GM18907 (cell line): ENCODE measurements around the gene CCDC144A.
"Not testable (repeated sequence)": the region's sequence is repeated elsewhere in the genome, so short reads cannot be mapped to it uniquely, and the experiment has no call there.

ENCODE experiments used
- ATAC-seq: cut with Tn5 transposase; IDR thresholded peaks from one replicate; pipeline ENCODE4 v1.9.1; 2021; ENCODE audit warnings: mild to moderate bottlenecking, moderate library complexity; ENCODE audit not compliant: unreplicated experiment

CCDC144A gene

GRCh38 chr17:16751924-16752287 lies 61.9 kb downstream of the CCDC144A start:
- not testable (repeated sequence) for ATAC-seq

GRCh38 chr17:16757520-16757919 lies 67.5 kb downstream of the CCDC144A start:
- not testable (repeated sequence) for ATAC-seq

DNA sequence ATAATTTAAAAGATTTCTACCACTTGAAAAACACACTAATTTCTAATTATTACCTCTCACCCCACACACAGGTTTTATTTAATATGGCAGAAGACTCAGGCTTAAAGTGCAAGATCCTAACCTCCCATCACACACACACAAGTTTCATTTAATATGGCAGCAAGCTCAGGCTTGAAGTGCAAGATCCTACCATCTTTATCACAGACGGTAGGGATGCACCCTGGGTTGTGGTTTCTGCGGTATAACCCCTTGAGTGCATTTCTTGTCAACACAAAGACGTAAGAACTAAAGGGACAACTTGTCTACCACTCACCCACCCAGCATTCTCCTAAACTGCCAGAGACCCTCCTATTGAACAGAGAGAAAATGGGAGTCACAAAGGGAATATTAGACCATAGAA lies 68.1 kb downstream of the CCDC144A start:
- not testable (repeated sequence) for ATAC-seq

DNA sequence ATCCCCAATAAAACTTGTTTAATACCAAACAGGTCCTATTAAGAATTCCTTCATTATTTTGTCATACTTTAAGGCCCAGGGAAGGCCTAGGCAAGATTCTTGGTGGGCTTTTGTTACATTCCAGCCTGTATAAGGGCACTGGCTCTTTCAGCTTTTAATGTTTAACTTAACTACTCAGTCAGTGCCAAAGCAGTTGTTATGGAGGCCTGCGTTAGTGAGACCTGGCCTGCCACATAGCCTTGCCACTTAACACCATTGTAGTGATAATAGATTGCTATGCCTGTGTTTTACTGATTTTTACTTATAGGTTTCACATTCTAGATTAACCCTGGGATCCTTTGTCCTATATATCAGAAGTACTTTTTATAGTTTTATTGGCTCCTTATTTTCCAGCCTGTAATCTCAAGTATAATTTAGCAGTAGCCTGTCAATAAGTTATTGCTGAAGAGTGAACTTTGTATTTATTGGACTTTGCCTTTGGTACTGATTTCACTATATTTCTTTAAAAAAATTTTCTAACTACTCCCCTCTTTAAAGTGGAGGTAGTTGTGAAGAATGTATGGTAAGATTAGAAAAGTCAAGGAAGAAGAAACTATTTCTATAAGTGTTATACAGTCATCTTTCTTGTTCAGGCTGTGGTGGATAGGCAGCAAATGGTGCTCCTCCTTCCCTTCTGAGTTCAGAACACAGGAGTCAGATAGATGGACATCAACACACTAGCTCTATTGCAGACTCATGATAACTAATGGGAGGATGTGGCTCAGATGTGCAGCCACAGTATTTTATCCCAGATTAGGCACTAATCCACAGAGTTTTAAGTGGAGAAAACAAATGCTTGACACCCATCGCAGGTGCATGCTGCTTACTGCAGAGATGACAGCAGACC lies 78.5 kb downstream of the CCDC144A start:
- not testable (repeated sequence) for ATAC-seq

DNA sequence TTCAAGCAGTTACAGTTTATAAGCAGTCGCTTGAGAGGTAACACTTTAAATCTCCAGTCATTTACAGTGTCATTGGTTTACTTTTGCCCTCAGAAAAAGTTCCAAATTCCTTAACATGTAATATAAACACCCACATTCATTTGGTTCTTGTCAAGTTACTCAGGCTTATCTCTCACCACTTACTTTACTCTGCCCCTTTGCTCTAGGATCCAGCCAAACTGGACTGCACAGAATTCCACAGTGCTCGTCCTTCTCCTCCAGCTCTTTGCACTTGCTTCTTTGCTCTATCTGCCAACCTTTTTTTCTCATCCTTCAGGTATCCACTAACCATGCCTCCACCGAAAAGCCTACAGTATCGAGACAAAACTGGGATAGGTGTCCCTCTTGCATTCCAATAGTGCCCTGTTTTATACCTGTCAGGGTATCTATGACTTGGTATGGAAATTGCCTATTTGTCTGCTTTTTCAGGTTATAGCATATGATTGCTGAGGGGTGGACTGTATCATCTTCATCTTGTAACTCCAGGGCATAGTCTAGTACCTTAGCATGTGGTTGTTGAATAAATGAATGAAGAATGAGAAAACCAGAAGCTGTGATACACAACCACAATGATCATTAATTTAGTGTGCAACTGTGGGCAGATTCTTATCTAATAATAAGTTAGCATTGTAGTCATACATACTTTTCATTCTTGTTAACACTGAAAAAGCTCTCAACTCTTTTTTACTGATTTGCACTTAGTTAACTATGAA lies 82.5 kb downstream of the CCDC144A start:
- ATAC-seq, result not testable (repeated sequence)

DNA sequence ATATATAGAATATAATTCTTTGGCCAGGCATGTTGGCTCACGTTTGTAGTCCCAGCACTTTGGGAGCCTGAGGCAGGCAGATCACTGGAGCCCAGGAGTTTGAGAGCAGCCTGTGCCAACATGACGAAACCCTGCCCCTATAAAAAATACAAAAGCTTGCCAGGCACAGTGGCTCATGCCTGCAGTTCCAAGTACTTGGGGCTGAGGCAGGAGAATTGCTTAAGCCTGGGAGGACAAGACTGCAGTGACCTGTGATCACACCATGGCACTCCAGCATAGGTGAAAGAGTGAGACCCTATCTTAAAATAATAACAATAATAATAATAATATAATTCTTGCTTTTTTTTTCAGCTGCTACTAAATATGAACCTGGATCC lies 83.1 kb downstream of the CCDC144A start:
- ATAC-seq, result not testable (repeated sequence)

DNA sequence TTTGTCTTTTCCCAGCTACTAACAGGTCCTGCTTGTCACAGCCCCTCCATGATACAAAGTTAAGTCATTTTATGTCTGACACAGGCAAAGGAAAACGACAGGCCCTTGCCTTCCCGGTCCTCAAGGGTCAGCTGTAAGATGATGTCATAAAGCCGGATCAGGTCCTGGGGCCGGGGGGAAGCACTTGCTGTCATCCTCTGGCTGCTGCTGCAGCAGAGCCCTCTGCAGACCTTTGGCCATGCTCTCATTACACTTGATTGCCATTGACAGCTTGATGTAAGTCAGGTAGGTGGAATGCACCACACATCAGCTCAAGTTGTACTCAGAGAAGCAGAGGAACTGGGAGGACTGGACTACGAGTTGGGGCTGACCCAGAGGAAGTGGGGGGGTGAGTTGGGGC lies 97.8 kb downstream of the CCDC144A start:
- not testable (repeated sequence) for ATAC-seq

GRCh38 chr17:16788889-16789536 lies 99.0 kb downstream of the CCDC144A start:
- not testable (repeated sequence) for ATAC-seq

DNA sequence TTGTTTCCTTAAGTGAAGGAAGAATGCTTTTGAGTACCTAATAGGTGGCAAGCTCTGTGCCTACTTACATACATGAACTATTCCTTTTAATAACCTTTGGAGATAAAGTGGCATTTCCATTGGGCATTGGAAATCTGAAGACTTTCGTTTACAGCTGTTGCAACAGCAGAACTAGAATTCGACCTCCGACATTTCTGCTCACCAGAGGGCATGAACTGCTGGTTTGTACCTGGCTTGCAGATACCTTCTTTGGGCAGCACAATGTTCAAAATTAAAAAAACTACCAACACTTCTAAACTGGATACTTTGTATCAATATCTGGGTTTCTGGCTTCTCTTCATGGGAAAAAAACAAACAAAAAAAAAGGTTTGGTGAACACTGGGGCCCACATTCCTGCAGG lies 99.6 kb downstream of the CCDC144A start:
- ATAC-seq, result not testable (repeated sequence)

DNA sequence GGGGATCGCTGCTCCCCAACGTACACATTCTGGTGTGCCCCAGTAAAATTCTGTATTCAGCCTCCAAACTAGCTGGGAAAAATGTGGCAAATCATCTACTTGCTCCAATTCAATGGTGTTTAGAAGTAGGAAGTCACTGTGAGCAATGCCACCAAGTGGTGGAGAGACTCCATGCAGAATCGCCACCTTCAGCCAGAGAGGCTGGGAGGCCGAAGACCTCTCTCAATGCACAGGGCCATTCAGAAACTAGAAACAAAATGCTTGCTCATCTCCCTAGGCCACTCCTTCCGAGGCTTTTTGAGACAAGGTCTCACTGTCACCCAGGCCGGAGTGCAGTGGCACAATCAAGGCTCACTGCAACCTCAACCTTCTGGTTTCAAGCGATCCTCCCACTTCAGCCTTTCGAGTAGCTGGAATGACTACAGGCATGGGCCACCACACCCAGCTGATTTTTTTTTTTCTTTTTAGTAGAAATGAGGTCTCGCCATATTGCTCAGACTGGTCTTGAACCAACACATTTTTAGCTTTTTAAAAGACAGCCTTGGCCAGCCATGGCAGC lies 100.4 kb downstream of the CCDC144A start:
- not testable (repeated sequence) for ATAC-seq

DNA sequence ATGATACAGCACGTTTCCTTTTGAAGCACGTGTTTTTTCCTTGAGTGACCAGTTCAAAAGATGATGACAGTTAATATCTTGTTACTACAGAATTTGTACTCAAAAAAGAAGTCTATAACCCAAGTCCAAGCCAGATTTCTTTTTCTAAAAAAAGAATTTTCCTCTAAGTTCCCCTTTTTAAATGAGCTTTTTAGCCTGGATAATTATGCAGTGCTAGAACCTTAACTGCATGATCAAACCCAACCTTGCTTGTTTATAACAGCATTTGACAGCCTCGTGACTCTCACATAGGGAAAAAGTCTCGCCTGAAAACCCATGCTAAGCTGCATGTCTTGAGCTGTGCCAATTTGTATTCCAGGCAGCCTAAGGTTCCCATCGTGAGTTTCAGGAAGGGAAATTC lies 104.2 kb downstream of the CCDC144A start:
- not testable (repeated sequence) for ATAC-seq

- ATAC-seq, result not testable (repeated sequence)
These were observed 105.9 kb downstream of the CCDC144A start for GRCh38 chr17:16795894-16796293.

DNA sequence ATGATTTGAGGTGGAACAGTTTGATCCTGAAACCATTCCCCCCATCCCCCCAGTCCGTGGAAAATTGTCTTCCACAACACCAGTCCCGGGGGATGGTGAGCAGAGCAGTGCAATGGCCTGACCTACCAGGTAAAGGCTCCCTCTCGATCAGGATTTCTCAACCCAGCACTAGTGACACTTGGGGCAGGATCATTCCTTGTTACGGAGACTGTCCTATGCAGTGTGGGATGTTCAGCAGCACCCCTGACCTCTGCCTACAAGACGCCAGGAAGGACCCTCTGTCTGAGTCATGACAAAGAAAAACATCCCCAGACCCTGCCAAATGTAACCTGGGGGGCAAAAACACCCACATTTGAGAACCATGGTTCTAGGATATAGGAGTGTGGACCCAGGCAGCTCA lies 114.8 kb downstream of the CCDC144A start:
- not testable (repeated sequence) for ATAC-seq

DNA sequence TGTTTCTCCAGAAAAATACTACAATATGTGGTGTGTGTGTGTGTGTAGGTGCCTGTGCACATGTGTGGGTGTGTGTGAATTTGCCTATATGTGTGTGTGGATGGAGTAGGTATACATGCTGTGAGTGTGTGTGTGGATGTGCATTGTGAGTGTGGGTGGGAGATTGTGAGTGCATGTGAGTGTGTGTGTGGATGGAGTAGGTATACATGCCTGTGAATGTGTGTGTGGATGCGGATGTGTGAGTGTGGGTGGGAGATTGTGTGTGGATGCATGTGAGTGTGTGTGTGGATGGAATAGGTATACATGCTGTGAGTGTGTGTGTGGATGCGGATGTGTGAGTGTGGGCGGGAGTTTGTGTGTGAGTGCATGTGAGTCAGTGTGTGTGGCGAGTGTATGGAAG lies 116.6 kb downstream of the CCDC144A start:
- ATAC-seq, result not testable (repeated sequence)

DNA sequence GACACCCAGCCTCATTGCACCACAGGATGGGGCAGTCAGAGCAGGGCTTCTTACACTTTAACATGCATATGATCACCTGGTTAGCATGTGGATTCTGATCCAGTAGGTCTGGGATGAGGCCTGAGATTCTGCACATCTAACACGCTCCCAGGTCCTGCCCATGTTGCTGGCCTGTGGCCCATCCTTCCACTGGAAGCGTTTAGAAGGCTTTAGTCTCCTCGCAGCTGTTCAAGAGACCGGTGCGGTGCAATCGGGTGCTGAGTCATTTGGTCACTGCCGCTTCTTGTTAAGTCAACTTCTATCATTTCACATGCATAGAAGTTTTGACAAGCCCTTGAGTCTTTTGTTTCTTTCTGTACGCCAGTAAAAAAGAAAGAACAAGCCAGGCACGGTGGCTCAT lies 117.6 kb downstream of the CCDC144A start:
- not testable (repeated sequence) for ATAC-seq

- not testable (repeated sequence) for ATAC-seq
These were observed 120.2 kb downstream of the CCDC144A start for GRCh38 chr17:16810236-16810635.

- ATAC-seq, result not testable (repeated sequence)
These were observed 122.1 kb downstream of the CCDC144A start for GRCh38 chr17:16812126-16812525.

GRCh38 chr17:16814439-16814838 lies 124.4 kb downstream of the CCDC144A start:
- no peak for ATAC-seq

- ATAC-seq, result no peak
These were observed 127.2 kb downstream of the CCDC144A start for GRCh38 chr17:16817201-16817600.

DNA sequence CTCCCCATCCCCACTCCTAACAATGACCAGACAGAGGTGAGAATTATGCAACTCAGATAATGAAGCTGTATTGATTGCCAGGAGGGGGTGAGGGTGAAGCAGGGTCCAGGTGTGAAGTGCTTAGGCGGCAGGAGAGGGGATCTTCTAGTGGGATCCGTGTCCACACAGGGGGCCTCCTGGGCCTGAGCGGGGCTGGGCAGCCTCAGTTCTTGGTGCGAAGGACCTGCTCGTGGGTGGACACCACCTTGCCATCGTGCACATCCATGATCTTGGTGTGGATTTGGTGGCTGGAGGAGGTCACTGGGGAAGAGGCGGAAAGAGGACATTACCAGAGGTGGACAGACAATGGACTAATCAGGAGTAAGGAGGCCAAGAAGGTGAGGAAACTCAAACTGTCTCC lies 127.9 kb downstream of the CCDC144A start:
- not testable (repeated sequence) for ATAC-seq

DNA sequence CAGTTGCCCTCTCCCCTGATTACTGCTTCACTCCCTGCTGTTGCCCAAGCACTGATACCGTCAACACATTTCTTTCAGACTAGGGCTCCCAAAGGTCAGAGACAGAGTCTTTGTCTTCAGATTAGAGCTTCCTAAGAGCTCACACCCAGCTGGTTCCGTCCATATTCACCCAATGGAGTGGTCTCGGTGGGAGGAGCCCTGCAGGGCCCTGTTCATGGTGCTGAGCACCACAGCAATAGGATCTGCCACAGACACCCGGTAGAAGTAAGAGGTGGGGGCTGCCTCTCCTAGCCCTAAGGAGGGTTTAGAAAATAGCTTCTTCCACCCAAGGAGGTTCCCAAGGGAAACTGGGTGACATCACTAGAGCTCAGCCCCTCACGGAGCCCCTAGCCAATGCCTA lies 128.3 kb downstream of the CCDC144A start:
- ATAC-seq, result no peak
